ENCODE results near the gene NCOA4. TPM values are rescaled to one million over a fixed set of nuclear protein-coding genes. Genes with fewer than 3 reads are reported as not detected.
"Not testable (repeated sequence)": the region's sequence is repeated elsewhere in the genome, so short reads cannot be mapped to it uniquely, and the experiment has no call there.

The NCOA4 gene
- total RNA-seq = 10 to 100 TPM; 94.1 to 96.2 TPM

DNA sequence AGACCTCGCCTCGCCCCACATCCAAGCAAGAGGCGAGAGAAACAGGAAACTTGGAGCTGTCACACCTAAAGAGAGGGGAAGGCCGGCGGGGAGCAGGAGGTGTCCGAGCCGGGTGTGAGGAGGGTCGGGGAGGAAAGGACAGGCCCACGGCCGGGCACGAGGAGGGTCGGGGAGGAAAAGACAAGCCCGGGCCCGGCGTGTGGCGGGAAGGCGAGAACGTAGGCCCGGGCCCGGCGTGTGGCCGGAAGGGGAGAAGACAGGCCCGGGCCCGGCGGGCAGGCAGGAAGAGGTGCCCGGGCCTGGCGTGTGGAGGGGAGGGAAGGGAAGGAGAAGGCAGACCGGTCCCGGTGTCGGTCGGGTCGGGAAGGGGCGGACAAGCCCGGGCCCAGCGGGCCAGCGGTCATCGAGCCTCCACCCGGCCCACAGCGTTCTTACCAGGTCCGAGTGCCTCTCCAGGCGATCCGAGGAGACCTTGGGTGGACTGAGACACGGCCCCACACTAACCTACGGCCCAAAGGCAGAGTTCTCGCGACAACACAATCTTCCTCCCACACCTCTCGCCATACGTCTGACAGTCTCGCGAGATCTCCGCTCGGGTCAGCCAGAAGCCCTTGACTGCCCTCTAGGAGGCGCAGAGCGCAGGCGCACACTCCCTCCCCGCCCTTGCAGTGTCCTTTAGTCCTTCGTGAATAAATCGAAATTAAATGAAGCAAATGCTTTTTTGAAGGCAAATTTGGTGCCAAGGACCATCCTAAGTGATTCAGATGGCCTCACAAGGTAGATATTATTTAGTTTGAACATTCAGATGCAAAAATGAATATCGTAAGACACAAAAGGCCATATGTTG, at the start of gene NCOA4:
Gene NCOA4, minus strand, starts transcription at position 533 of the 847 bp plus-strand sequence. CDS start 13,943 bp downstream, outside the sequence.
- CTCF ChIA-PET = interaction anchor here (1.3 kb wide), 1 partner anchor 199 kb away, joined by 3 read pairs; no protein-coding TSS in a partner anchor
- POLR2A ChIA-PET = no interaction called here

DNA sequence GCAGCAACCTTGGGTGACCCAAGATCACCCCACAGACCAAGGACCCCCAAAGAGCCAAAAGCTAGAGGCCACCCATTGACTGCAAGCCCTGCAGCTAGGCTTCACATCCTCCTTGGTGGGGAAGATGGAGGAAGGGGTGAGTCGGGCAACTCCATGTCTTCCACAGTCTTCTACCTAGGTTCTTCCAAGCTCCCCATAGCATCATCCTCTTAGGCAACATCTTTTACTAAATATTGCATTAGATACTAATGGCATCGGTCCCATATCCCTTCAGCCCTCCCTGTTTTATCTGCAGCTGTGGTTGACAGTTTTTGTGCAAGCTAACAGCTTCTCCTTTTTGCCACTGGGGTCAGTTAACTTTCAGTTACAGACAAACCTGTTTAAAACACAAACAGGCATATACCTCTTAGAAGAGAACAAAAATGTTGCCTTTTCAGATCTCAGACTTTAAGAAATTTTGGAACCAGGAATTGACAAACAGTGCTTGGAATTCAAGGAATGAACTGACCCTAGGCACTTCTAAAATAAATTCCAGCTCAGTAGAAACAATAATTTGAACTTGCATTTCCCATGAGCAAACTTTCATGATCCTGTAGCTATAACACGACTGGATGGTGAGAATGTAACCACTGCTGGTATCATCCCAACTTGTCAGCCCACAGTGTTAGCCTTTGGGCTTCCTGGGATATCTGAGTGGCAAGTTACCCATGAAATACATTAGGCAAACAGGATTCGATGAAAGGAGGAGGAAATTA, 49.6 kb upstream of the NCOA4 start:
- ChIA-PET CTCF (no interaction called here), POLR2A (no interaction called here)

DNA sequence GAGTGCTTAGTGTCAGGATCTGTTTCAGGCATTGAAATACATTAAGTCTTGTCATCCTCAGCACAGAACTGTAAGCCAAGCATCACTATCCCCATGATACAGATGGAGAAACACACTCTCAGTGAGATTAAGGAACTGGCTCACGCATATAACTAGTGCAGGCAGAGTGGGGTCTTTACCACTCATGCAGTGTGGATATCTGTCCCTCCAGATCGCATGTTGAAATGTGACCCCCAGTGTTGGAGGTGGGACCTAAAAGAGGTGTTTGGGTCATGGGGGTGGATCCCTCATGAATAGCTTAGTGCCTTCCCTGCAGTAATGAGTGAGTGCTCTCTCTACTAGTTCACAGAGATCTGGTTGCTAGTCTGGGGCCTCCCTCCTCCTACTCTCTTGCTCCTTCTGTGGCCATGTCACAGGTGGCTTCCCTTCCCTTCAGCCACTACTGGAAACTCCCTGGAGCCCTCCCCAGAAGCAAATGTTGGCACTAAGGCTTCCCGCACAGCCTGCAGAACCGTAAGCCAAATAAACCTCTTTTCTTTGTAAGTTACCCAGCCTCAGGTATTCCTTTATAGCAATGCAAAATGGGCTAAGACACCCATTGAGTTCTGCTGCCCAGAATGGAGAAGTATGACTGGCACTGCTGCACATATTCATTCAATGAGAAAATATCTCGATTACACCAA, 47.4 kb upstream of the NCOA4 start:
- POLR2A ChIA-PET = no interaction called here
- CTCF ChIA-PET = no interaction called here

DNA sequence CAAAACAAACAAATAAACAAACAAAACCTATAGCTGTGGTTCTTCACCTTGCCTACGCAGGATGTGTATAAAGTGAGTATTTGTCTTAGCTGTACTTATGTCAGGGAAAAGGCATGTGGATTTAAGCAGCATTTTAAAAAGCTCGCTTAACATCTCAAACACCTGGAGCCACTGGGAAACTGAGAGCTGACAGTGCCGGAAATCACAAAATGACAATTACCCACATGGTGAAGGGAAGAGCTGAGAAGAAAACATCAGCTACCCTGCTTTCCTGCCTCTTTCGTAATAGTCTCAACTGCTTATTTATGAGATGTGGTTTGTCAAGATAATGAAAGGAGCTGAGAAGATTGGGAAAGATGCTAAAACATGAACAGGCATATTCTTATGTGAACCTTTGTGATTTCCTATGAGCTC, 46.7 kb upstream of the NCOA4 start:
- POLR2A ChIA-PET = no interaction called here
- CTCF ChIA-PET = no interaction called here

DNA sequence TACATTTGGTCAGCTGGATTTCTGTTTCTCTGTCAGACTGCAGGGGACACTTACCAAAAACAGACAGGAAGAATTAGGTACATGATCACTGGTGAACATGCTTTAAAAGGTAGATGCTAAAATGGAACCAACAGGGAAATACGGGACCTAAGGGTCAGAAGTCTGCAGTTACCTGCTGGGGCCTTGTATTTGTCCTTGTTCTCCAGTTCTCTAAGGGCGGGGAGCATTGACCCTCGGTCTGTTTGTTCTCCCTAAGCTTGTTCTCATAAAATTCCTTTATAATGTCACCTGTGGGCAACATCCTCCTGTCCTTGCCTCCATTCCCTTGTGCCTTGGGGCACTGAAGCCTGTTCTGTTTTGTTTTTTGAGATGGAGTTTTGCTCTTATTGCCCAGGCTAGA, 45.4 kb upstream of the NCOA4 start:
- POLR2A ChIA-PET = no interaction called here
- CTCF ChIA-PET = no interaction called here

DNA sequence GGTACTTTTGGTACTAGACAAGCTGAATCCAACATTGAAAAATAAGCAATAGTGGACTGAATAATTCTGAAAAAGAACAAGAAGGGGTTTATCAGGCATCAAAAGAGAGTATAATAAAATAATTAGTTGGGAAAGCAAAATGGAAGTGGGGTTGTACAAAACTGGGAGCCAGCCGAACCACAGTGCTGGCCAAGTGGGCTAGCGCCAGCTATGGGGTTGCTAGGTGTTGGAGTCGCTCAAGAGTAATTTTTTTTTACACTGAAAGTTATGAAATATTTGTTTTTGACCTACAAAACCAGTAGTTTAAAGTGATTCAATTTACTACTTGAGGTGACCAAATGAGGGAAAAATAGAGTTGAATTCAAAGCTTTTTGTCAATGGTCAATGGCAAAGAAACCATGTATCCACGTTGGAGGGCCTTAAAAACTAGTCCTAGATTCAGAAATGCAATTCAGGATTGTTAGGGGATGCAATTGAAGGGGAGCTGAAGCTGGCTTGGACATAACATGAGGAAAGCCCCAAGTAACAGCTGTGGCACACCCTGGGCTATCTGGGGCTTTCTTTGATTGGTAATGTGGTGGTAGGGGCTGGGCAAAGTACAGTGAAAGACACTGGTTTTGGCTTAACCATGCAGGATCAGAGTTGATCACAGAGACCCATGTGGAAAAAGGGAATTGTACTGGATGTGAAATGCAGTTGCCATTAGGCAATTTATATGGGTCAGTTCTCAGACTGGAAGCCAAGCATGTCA, 43.9 kb upstream of the NCOA4 start:
- ChIA-PET CTCF (no interaction called here), POLR2A (no interaction called here)

DNA sequence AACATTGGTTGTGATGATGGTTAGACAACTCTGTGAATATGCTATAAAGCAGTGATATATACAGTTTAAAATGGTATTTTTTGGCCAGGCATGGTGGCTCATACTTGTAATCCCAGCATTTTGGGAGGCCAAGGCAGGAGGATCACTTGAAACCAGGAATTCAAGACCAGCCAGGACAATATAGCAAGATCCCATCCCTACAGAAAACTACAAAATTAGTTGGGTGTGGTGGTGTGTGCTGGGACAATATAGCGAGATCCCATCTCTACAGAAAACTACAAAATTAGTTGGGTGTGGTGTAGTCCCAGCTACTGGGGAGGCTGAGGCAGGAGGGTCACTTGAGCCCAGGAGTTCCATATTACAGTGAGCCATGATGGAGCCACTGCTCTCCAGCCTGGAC, 43.1 kb upstream of the NCOA4 start:
- POLR2A ChIA-PET = no interaction called here
- CTCF ChIA-PET = no interaction called here

DNA sequence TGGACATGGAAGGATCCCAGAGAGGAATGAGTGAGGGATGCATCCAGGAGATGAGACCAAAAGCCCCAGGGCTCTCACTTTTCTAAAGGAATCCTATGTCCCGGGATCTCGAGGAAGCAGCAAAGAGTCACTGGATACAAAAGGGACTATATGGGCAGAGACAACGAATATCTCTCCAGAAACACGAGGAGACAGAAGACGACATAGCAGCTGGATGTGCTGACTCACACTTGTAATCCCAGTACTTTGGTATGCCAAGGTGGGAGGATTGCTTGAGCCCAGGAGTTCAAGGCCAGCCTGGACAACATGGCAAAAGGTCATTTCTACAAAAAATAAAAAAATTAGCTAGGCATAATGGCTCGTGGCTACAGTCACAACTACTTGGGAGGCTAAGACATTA, 40.3 kb upstream of the NCOA4 start:
- CTCF ChIA-PET = no interaction called here

DNA sequence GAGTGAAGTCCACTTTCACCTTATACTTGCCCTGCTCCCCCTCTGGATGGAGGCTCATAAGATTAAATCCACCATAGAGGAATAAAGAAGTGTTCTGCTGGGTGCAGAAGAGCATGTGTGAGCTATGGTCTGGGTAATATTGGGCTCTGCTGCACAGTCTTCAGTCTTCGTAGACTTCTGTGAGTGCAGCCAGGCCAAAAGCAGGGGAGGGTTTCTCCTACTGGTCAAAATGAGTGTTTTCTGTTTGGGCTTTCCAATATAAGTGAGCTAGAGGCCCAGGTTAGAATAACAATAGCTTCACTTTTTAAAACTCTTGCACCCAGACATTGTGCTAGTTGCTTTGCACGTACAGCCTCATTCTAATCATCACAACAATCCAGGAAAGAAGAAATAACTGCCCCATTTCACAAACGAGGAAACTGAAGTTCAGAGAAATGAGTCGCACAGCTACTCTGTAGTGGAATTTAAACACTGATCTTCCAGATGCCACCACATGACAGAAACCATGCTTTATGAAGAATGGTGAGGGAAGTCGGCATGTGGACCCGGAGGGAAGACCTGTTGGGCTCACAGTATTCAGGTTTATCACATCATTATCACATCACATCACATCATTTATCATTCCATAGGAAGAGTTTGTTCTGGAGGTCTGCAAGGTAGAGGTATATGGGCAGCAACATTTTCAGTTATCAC, 39.5 kb upstream of the NCOA4 start:
- POLR2A ChIA-PET = no interaction called here
- CTCF ChIA-PET = no interaction called here

More for the DNA sequence above, 40.3 kb upstream of the NCOA4 start:
- POLR2A ChIA-PET = no interaction called here

DNA sequence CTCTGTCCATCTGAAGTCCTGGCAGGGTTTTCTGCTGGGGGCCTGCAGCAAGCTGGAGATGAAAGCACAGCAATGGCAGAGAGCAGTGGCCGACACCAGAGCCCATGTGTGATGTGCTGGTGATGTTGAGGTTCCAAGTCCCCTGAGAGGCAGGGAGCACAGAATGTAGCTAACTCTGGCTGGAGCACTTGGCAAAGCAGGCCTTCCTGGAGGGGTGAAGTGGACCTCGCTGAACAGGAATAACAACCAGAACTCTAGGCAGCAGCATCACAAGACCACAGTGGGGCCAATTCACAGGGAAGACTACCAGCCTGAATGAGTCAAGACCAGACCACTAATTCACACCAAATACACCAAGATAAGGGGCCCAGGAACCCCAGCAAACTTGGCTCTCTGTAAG, 38.5 kb upstream of the NCOA4 start:
- CTCF ChIA-PET = no interaction called here
- POLR2A ChIA-PET = no interaction called here

DNA sequence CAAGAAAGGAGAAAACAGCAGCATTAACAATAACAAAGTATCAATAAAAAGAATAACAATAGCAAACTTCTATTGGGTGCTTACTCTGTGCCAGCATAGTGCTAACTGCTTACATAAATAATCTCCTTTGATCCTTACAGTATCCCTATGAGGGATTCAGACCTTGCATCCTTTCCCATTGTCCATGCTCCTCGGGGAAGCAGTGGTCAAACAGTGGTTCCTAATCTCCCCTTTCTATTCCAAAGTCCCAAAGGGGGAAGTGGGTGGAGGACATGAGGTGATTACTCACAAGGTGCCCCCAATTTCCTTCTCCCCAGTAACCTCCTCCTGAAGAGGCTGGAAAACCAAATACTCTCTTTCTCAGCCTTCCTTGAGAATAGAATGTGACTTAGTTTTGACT, 37.7 kb upstream of the NCOA4 start:
- POLR2A ChIA-PET = no interaction called here
- CTCF ChIA-PET = no interaction called here

DNA sequence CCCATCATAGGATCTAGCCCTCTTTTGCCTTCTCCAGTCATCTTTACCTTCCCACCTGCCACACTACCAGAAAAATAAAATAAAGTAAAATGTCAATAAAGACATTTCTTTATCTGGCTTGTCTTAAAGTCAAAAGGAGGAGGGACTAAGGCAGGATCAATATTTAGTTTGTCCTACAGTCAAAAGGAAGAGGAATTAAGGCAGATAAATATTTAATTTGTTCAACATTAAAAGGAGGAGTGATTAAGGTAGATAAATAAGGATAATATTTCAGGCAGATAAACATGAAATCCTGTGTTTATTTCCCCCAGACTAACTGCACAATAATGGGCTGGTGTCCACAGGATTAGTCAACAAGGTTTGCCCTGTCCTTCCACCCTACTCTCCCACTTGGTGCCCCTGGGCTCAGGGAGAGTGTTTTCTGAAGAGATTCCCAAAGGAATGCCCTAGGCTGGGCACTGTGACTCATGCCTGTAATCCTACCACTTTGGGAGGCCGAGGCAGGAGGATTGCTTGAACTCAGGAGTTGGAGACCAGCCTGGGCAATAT, 33.9 kb upstream of the NCOA4 start:
- CTCF ChIA-PET = no interaction called here
- POLR2A ChIA-PET = no interaction called here

DNA sequence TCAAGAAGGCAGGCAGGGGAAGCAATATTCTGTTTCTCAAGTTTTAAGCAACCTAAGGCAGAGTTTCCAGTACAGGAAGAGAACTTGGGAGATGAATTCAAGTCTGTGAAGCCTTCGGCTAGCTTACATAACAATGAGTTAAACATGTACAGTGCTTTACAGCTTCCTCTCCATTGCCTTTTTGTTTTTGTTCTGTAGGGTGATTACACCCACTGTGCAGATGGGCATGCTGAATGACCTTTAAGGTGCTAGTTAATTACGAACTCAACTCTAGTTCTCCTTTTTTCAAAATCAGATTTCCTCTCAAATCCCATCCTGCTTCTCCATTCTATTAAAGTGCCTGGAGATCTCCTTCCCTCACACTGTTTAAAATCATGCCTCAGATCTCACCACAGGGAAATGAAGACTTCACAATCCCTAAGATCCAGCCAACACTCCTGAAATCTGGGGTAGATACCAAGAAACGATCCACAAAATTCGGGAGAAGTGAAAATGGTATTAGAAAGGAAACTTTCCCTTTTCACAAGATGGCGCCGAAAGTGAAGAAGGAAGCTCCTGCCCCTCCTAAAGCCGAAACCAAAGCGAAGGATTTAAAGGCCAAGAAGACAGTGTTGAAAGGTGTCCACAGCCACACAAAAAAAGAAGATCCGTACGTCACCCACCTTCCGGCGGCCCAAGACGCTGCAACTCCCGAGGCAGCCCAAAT, 32.5 kb upstream of the NCOA4 start:
- CTCF ChIA-PET = no interaction called here
- POLR2A ChIA-PET = no interaction called here

DNA sequence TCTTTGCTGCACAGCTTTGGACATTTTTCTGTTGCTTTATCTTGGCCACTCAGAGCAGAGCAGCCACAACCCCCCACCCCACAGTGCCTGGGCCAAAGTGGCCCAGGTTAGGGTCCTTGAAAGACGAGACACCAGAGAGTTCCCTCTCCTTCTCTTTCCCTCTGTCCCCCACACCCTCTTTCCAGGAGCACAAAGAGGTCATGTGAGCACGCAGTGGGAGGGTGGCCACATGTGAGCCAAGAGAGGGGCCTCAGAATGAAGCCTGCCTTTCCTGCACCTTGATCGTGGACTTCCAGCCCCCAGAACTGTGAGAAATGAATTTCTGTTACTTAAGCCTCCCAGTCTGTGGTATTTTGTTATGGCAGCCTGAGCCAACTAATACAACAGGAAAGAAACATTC, 30.3 kb upstream of the NCOA4 start:
- ChIA-PET POLR2A (no interaction called here), CTCF (no interaction called here)

DNA sequence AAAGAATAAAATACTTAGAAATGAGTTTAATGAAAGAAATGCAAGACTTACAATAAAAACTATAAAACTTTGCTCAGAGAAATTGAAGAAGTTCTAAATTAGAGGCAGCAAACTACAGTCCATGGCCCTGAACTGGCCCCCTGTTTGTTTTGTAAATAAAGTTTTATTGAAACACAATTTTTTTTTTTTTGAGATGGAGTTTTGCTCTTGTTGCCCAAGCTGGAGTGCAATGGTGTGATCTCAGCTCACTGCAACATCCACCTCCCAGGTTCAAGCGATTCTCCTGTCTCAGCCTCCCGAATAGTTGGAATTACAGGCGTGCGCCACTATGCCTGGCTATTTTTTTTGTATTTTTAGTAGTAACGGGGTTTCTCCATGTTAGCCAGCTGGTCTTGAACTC, 27.5 kb upstream of the NCOA4 start:
- CTCF ChIA-PET, POLR2A ChIA-PET: not testable (repeated sequence)

DNA sequence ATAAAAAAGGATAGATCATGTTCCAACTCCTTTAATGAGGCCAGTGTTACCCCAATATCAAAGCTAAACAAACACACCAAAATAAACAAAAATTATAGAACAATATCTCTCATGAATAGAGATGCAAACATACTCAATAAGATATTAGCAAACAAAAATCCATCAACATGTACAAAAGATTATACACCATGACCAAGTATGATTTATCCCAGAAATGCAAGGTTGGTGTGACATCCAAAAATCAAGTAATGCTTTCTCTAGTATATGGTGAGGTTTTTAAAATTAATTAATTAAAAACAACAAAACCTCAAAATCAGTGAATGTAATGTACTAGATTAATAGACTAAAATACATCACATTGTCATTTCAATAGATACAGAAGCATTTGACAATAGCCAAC, 26.6 kb upstream of the NCOA4 start:
- CTCF ChIA-PET = no interaction called here
- POLR2A ChIA-PET = no interaction called here

DNA sequence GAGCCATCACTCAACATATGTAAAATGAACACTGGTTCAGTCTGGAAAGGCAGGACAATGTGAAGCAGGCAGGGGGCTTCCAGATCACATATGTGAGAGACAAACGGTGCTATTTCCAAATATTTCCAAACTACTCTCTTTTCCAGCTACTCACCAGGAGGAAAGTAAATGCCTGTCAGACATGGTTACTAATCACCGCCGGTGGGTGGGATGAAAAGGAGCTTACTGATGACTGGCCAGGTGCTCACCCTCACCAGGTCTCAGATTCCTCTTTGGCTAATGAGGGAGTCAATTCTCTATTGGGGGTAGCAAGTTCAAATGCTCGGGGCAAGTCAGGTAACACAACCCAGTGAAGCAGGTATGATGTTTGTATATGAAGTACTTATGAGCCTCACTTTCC, 25.3 kb upstream of the NCOA4 start:
- CTCF ChIA-PET = no interaction called here
- POLR2A ChIA-PET = no interaction called here

DNA sequence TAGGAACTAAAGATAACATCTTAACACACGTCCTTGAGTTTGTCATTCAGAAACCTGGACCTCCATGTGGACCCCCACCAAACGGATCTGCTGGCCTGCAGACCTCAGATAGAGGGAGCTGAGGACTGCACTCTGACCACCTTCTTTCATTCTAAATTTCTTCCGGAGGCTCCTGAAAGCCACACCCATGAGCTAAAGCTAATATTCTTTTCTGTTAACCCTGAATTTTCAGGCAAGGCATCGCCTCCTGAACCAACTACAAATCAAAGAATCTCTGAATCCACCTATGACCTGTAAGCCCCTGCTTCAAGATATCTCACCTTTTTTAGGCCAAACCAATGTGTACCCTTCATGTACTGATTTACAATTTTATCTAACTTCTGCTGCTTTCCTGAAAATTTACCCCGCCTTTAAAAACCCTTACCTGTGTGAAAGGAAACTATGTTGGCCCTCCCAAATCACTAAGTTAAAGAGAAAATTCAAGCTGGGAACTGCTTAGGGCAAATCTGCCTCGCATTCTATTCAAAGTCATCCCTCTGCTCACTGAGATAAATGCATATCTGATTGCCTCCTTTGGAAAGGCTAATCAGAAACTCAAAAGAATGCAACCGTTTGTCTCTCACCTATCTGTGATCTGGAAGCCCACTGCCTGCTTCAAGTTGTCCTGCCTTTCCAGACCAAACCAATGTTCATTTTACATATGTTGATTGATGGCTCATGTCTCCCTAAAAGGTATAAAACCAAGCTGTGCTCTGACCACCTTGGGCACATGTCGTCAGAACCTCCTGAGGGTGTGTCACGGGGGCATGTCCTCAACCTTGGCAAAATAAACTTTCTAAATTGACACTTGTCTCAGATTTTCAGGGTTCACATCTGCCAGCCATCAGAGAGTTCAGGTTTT, 23.4 kb upstream of the NCOA4 start:
- POLR2A ChIA-PET = no interaction called here
- CTCF ChIA-PET = interaction anchor here (1.3 kb wide), 1 partner anchor 42 kb away, joined by 3 read pairs; no protein-coding TSS in a partner anchor
